ENCODE results near the gene ZFYVE21.

ZFYVE21 gene

DNA sequence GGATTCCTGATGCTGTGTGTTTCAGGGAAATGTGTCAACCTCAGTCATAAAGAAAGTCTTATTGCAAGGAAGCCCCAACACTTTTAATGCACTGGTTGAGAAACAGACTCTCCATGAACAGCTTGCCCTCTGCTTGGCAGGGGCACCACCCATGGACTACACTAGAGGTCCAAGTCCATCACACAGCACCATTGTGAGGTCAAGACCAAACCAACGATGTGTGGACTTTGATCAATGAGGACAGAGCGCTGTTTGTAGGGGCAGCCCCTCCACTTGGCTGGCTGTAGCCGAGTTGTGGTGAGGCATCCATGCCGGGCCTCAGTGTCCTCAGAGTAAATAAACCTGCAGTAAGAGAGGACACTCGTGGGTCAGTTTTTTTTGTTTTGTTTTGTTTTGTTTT, 29.8 kb downstream of the ZFYVE21 start:
- Histone ChIP-seq H3K36me3 (replicated peaks) (no peaks in the 10 kb centered on the region), H3K4me3 (ENCODE audit: low read depth, low read length) (no peak overlapping the region), H3K27me3 (replicated peaks) (no peaks in the 10 kb centered on the region), H3K27ac (no peak overlapping the region)
- no peak for DNase-seq
- TF ChIP-seq, protein P1, sequence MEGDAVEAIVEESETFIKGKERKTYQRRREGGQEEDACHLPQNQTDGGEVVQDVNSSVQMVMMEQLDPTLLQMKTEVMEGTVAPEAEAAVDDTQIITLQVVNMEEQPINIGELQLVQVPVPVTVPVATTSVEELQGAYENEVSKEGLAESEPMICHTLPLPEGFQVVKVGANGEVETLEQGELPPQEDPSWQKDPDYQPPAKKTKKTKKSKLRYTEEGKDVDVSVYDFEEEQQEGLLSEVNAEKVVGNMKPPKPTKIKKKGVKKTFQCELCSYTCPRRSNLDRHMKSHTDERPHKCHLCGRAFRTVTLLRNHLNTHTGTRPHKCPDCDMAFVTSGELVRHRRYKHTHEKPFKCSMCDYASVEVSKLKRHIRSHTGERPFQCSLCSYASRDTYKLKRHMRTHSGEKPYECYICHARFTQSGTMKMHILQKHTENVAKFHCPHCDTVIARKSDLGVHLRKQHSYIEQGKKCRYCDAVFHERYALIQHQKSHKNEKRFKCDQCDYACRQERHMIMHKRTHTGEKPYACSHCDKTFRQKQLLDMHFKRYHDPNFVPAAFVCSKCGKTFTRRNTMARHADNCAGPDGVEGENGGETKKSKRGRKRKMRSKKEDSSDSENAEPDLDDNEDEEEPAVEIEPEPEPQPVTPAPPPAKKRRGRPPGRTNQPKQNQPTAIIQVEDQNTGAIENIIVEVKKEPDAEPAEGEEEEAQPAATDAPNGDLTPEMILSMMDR (IDR thresholded peaks at IDR 0.05; ENCODE audit: low read depth, low read length, missing control alignments) = no peak
- in situ Hi-C loops (cut with HindIII; ENCODE audit: low pct_ligation_motif_present, low sequenced_read_pairs) = no loop called here

DNA sequence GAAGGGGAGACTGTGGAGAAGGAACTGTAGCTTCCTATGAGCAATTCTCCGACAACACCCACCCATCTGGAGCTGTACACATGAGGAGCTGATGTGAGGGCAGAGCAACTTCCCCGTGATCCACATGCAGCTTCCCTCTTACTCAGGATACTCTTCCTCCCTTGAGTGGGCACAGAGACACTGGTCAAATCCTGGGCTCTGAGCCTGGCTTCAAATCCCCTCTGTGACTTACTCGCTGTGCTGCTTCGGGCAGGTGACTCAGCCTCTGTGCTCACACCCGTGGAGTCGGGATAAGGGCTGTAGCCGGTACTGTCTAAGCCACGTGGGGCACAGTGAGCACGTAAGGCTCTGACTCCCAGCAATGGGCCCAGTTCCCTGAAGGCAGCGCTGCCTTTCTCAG, 31.1 kb downstream of the ZFYVE21 start:
- Histone ChIP-seq H3K27me3 (replicated peaks) (no peaks in the 10 kb centered on the region), H3K36me3 (replicated peaks) (no peaks in the 10 kb centered on the region), H3K27ac (no peak overlapping the region), H3K4me3 (ENCODE audit: low read depth, low read length) (no peak overlapping the region)
- TF ChIP-seq, protein P1 (IDR thresholded peaks at IDR 0.05; ENCODE audit: low read depth, low read length, missing control alignments) = no peak
- in situ Hi-C loops (cut with HindIII; ENCODE audit: low pct_ligation_motif_present, low sequenced_read_pairs) = no loop called here
- DNase-seq = peak; percentile 31

DNA sequence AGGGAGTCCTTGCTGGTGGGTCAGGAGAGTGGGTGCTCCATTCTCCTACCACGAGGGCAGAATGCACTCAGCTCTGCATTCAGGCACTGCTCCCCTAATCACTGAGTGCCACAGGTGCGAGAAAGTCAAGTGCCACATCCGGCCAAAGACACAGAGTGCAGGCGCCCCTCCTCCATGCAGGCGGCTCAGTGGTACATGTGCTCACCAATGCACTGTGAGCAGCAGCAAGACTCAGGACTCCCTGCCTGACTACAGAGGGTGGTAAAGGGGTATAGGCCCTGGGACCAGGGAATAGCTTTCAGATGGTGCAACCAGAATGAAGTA, 32.9 kb downstream of the ZFYVE21 start:
- H3K36me3 ChIP-seq (replicated peaks) = no peaks in the 10 kb centered on the region
- no peak overlapping the region for H3K27ac ChIP-seq
- DNase-seq = no peak
- H3K4me3 ChIP-seq (ENCODE audit: low read depth, low read length) = no peak overlapping the region
- no peaks in the 10 kb centered on the region for H3K27me3 ChIP-seq (replicated peaks)
- TF ChIP-seq, protein P1 (IDR thresholded peaks at IDR 0.05; ENCODE audit: low read depth, low read length, missing control alignments) = no peak
- in situ Hi-C loops (cut with HindIII; ENCODE audit: low pct_ligation_motif_present, low sequenced_read_pairs) = no loop called here

DNA sequence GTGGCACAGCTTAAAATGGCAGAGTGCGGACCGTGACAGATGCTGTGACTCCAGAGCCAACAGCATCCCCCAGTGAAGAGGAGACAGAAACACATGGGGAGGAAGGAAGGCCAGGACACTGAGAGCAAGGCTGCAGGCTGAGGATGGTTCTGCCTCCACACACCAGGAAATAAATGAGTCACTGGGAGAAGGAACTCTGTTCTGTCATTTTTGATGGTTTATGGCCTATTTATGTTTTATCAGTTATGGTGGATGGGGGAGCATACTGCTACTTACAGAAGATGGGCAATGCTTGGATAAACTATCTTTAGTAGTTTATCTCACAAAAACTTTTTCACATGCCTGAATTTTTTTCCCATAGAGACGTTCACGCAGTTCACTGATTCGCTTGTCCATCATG, 33.8 kb downstream of the ZFYVE21 start:
- in situ Hi-C loops (cut with HindIII; ENCODE audit: low pct_ligation_motif_present, low sequenced_read_pairs) = no loop called here
- Histone ChIP-seq H3K27me3 (replicated peaks) (no peaks in the 10 kb centered on the region), H3K36me3 (replicated peaks) (no peaks in the 10 kb centered on the region), H3K4me3 (ENCODE audit: low read depth, low read length) (no peak overlapping the region), H3K27ac (no peak overlapping the region)
- DNase-seq = no peak
- TF ChIP-seq, protein P1 (IDR thresholded peaks at IDR 0.05; ENCODE audit: low read depth, low read length, missing control alignments) = no peak

DNA sequence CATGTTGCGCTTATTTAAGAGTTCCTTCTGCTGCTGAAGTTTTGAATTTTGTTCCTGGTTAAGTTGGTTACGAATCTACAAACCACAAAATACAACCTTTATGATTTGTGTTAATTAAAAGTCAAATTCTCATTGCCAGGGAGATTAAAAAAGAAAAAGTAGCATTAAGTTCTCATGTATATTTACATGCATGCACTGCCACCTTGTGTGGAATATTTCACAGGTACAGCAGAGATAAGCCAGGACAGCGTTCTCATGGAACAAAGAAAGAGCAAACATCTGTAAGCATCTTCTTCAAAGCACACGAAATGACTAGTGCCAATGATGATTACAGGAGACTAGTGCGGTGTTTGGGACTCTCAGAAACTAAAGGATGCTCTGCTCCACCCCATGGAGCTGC, 34.2 kb downstream of the ZFYVE21 start:
- DNase-seq = no peak
- Histone ChIP-seq H3K27me3 (replicated peaks) (no peaks in the 10 kb centered on the region), H3K4me3 (ENCODE audit: low read depth, low read length) (no peak overlapping the region), H3K36me3 (replicated peaks) (no peaks in the 10 kb centered on the region), H3K27ac (no peak overlapping the region)
- TF ChIP-seq, protein P1 (IDR thresholded peaks at IDR 0.05; ENCODE audit: low read depth, low read length, missing control alignments) = no peak
- in situ Hi-C loops (cut with HindIII; ENCODE audit: low pct_ligation_motif_present, low sequenced_read_pairs) = no loop called here

DNA sequence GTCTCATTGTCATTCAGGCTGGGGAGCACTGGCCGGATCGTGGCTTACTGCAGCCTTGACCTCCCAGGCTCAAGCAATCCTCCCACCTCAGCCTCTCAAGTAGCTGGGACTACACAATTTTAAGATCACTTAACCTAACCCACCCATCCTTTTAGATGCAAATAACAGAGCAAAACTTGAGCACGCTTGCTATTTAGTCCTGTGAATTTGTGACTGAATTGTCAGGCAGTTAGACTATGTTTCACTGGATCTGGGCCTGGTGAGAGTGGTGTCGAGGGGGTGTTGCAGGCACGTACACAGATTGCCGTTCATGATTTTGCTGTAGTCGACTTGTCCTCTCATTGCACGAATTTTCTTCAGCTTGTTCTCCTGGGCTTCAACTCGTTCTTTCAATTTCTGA, 38.2 kb downstream of the ZFYVE21 start:
- Histone ChIP-seq H3K36me3 (replicated peaks) (no peaks in the 10 kb centered on the region), H3K4me3 (ENCODE audit: low read depth, low read length) (no peak overlapping the region), H3K27me3 (replicated peaks) (no peaks in the 10 kb centered on the region), H3K27ac (no peak overlapping the region)
- DNase-seq = no peak
- TF ChIP-seq, protein P1 (IDR thresholded peaks at IDR 0.05; ENCODE audit: low read depth, low read length, missing control alignments) = no peak
- in situ Hi-C loops (cut with HindIII; ENCODE audit: low pct_ligation_motif_present, low sequenced_read_pairs) = no loop called here

All from brain microvascular endothelial cell (primary cell).